HG03520 (cell line): Measurements from ENCODE around the gene KATNB1.

Experiments used
- ATAC-seq: cut with Tn5 transposase; IDR thresholded peaks from one replicate; pipeline ENCODE4 v1.9.1; 2021; ENCODE audit warnings: mild to moderate bottlenecking, moderate library complexity; ENCODE audit not compliant: unreplicated experiment

The KATNB1 gene

GRCh38 chr16:57755061-57755684 lies 19.6 kb downstream of the KATNB1 start:
- ATAC-seq: no peak

GRCh38 chr16:57755726-57756423 lies 20.3 kb downstream of the KATNB1 start:
- ATAC-seq: no peak

GRCh38 chr16:57756424-57757325 lies 21.1 kb downstream of the KATNB1 start:
- ATAC-seq: no peak

- no peak for ATAC-seq
Observed at GRCh38 chr16:57757326-57757786, 21.8 kb downstream of the KATNB1 start.

GRCh38 chr16:57757883-57758282 lies 22.3 kb downstream of the KATNB1 start:
- no peak for ATAC-seq

GRCh38 chr16:57758331-57759117 lies 23.0 kb downstream of the KATNB1 start:
- ATAC-seq: no peak

GRCh38 chr16:57759131-57759530 lies 23.6 kb downstream of the KATNB1 start:
- no peak for ATAC-seq

GRCh38 chr16:57759541-57760356 lies 24.2 kb downstream of the KATNB1 start:
- ATAC-seq: no peak

- no peak for ATAC-seq
Observed at GRCh38 chr16:57760357-57761160, 25.0 kb downstream of the KATNB1 start.

- no peak for ATAC-seq
Observed at GRCh38 chr16:57761301-57761700, 25.7 kb downstream of the KATNB1 start.

- ATAC-seq: no peak
Observed at GRCh38 chr16:57761957-57762356, 26.4 kb downstream of the KATNB1 start.

- ATAC-seq: no peak
Observed at GRCh38 chr16:57762365-57763040, 26.9 kb downstream of the KATNB1 start.

GRCh38 chr16:57763285-57764005 lies 27.9 kb downstream of the KATNB1 start:
- no peak for ATAC-seq

- no peak for ATAC-seq
Observed at GRCh38 chr16:57764006-57764340, 28.4 kb downstream of the KATNB1 start.

- ATAC-seq: no peak
Observed at GRCh38 chr16:57764341-57765159, 29.0 kb downstream of the KATNB1 start.

GRCh38 chr16:57765160-57765728 lies 29.7 kb downstream of the KATNB1 start:
- no peak for ATAC-seq
